HUES48 (cell line): Measurements from ENCODE around the gene SCT.

ENCODE experiments used
- H3K27ac ChIP-seq: one replicate; pipeline ENCODE4 v1.7.0; 2013; ENCODE audit warnings: low read depth, low read length, inconsistent platforms
- H3K27me3 ChIP-seq: 2 replicates; pipeline ENCODE4 v1.6.1; 2013; ENCODE audit warnings: mild to moderate bottlenecking, low read length; ENCODE audit not compliant: control insufficient read depth, insufficient read depth
- H3K36me3 ChIP-seq: 2 replicates; pipeline ENCODE4 v1.6.1; 2013; ENCODE audit warnings: low read length; ENCODE audit not compliant: control insufficient read depth, insufficient read depth
- H3K4me1 ChIP-seq: 2 replicates; pipeline ENCODE4 v1.6.1; 2013; ENCODE audit warnings: mild to moderate bottlenecking, low read length; ENCODE audit not compliant: control insufficient read depth, insufficient read depth
- H3K4me3 ChIP-seq: 2 replicates; pipeline ENCODE4 v1.5.1; 2013; ENCODE audit warnings: mild to moderate bottlenecking, low read depth, low read length
- H3K9ac ChIP-seq: 2 replicates; pipeline ENCODE4 v1.6.1; 2013; ENCODE audit warnings: mild to moderate bottlenecking, low read depth, low read length, moderate library complexity
- H3K9me3 ChIP-seq: 2 replicates; pipeline ENCODE4 v1.6.1; 2013; ENCODE audit warnings: low read length; ENCODE audit not compliant: control insufficient read depth, insufficient read depth

SCT gene

DNA sequence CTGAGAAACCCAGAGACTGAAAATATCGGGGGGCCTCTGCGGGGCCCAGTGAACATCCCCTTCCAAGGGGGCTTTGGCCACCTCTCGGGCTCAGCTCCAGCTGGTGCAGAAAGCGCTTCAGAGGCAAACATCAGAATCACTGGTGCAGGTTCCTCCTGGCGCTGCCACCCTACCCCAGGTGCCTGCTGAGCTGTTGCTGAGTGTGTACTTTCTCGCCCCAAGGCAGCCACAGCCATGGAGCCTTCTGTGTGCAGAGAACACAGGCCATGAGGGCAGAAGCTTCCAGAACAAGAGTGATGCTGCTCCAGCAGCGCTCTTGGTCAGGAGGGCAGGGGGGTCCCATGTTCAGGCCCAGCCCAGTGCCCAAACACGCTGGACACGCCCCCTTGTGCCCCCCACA, 16.4 kb upstream of the SCT start:
- Histone ChIP-seq H3K4me3 (no peak overlapping the region), H3K9me3 (no peaks in the 10 kb centered on the region), H3K4me1 (peaks cover 10% of the 10 kb centered on the region), H3K27me3 (peaks cover 25% of the 10 kb centered on the region), H3K27ac (no peak overlapping the region), H3K9ac (no peak overlapping the region), H3K36me3 (peaks cover 9% of the 10 kb centered on the region)

DNA sequence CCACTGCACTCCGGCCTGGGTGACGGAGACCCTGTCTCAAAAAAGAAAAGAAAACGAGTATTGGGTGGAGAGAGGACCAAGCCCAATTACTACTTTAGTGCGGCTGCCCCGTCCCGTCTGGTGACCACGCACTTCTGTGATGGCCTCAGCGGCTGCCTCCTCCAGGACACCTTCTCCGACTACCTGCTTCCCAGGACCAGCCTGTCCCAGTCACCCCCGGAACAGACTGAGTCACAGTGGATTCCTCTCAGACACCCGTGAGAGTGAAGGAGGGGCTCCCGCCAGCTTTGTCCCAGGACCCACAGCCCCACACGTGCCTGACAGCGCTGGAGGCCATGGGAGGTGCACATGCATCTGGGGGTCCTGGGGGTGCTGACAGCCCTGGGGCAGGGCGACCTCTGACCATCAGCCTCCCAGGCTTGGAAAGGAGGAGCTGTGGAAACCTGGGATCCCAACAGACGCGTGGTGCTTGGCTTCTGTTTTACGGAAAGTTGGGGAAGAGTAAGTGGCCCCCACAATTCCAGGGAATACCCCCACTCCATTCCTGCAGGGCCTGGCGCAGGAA, 14.9 kb upstream of the SCT start:
- Histone ChIP-seq H3K27me3 (peaks cover 39% of the 10 kb centered on the region), H3K9me3 (no peaks in the 10 kb centered on the region), H3K36me3 (peaks cover 9% of the 10 kb centered on the region), H3K27ac (no peak overlapping the region), H3K9ac (no peak overlapping the region), H3K4me3 (no peak overlapping the region), H3K4me1 (peaks cover 19% of the 10 kb centered on the region)

DNA sequence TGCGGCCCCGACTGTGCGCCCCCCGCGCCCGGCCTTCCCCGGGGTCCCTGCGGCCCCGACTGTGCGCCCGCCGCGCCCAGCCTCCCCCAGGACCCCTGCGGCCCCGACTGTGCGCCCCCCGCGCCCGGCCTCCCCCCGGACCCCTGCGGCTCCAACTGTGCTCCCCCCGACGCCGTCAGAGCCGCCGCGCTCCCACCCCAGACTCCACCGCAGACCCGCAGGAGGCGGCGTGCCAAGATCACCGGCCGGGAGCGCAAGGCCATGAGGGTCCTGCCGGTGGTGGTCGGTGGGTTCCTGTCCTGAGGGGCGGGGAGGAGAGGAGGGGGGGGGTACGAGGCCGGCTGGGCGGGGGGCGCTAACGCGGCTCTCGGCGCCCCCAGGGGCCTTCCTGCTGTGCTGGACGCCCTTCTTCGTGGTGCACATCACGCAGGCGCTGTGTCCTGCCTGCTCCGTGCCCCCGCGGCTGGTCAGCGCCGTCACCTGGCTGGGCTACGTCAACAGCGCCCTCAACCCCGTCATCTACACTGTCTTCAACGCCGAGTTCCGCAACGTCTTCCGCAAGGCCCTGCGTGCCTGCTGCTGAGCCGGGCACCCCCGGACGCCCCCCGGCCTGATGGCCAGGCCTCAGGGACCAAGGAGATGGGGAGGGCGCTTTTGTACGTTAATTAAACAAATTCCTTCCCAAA, 13.2 kb upstream of the SCT start:
- Histone ChIP-seq H3K36me3 (peaks cover 9% of the 10 kb centered on the region), H3K27me3 (peaks cover 56% of the 10 kb centered on the region), H3K27ac (no peak overlapping the region), H3K4me3 (no peak overlapping the region), H3K4me1 (peaks cover 22% of the 10 kb centered on the region), H3K9me3 (no peaks in the 10 kb centered on the region), H3K9ac (no peak overlapping the region)

DNA sequence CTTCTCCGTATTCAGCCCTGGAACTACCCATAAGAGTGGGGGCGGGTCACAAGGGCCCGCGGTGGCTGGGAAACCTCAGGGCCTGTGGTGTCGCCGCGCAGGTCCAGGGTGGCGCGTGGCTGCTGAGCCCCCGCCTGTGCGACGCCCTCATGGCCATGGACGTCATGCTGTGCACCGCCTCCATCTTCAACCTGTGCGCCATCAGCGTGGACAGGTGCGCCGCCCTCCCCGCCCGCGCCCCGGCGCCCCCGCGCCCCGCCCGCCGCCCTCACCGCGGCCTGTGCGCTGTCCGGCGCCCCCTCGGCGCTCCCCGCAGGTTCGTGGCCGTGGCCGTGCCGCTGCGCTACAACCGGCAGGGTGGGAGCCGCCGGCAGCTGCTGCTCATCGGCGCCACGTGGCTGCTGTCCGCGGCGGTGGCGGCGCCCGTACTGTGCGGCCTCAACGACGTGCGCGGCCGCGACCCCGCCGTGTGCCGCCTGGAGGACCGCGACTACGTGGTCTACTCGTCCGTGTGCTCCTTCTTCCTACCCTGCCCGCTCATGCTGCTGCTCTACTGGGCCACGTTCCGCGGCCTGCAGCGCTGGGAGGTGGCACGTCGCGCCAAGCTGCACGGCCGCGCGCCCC, 12.5 kb upstream of the SCT start:
- peaks cover 62% of the 10 kb centered on the region for H3K27me3 ChIP-seq
- peak overlapping the region; percentile 75 for H3K9ac ChIP-seq
- H3K27ac ChIP-seq: peak overlapping the region; percentile 96
- peaks cover 7% of the 10 kb centered on the region for H3K36me3 ChIP-seq
- H3K4me3 ChIP-seq: peak overlapping the region; percentile 60
- H3K4me1 ChIP-seq: peaks cover 22% of the 10 kb centered on the region
- no peaks in the 10 kb centered on the region for H3K9me3 ChIP-seq

DNA sequence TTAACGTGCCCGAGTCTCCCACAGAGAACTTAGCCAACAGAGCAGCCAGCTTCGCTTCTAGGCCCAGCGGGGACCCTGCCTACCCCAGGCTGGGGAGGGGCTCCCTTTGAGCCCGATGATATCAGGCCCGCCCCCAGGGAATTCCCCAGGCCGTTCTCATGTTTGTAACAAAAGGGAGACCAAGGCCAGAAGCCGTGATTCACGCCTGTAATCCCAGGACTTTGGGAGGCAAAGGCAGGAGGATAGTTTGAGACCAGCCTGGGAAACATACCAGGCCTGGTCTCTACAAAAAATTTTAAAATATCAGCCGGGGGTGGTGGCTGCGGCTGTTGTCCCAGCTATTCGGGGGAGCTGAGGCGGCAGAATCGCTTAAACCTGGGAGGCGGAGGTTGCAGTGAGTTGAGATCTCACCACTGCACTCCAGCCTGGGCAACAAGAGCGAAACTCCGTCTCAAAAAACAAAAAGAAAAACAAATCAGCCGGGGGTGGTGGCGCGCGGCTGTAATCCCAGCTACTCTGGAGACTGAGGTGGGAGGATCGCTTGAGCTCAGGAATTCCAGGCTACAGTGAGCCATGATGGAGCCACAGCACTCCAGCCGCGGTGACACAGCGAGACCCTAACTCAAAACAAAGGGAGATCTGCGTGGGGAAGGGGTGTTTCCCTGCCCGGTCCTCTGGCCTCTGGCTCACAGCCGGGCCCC, 11.8 kb upstream of the SCT start:
- peak overlapping the region; percentile 60 for H3K4me3 ChIP-seq
- H3K9ac ChIP-seq: peak overlapping the region; percentile 75
- peaks cover 62% of the 10 kb centered on the region for H3K27me3 ChIP-seq
- H3K9me3 ChIP-seq: no peaks in the 10 kb centered on the region
- peaks cover 22% of the 10 kb centered on the region for H3K4me1 ChIP-seq
- H3K36me3 ChIP-seq: peaks cover under 1% of the 10 kb centered on the region; the same call in 1 of the 2 replicates
- H3K27ac ChIP-seq: peak overlapping the region; percentile 96

DNA sequence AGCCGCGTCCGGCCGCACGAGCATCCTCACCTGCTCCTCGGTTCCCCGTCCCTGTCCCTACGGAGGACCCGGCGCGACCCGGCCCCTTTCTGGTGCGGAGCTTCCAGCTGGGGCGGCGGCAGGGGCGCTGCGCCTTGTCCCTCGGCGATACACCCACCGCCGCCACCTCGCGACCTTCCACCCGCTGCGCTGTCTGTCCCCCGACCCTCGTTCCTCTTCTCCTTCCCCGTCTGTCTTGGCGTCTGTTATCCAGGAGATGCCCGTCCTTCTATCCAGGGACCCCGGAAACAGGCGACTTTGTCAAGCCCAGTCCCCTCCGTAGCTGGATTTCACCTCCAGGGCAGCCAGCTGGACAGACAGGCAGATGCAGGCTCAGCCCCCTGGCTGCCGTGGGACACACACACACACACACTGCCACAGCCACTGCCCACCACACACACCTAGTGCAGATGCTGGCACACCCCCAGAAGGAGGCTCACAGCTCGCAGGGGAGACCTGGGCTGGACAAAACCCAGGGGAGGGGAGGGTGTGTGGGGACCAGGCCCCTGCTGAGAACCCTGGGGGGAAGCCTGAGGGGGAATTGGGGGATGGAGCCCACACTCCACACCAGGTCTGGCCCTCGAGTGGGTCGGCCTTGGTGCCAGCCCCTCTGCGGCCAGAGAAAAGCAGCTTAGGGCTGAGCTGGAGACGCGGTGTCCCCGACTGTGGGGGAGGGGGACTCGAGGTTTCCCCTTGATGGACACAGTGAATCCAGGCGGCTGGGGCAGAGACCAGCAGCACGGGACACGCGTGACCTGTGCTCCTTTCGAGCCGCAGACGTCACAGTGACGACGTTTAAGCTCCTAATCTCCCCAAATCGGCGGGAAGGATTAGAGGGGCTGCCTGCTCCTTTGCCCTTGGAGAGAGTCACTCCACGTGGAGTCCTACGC, 10.9 kb upstream of the SCT start:
- Histone ChIP-seq H3K9me3 (no peaks in the 10 kb centered on the region), H3K4me1 (peaks cover 22% of the 10 kb centered on the region), H3K36me3 (no peaks in the 10 kb centered on the region), H3K9ac (peak overlapping the region; percentile 20; the same call in 1 of the 2 replicates), H3K27me3 (peaks cover 62% of the 10 kb centered on the region), H3K27ac (peak overlapping the region; percentile 96), H3K4me3 (peak overlapping the region; percentile 60)

DNA sequence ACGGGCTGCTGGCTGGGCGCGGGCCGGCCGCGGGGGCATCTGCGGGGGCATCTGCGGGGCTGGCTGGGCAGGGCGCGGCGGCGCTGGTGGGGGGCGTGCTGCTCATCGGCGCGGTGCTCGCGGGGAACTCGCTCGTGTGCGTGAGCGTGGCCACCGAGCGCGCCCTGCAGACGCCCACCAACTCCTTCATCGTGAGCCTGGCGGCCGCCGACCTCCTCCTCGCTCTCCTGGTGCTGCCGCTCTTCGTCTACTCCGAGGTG, 10.3 kb upstream of the SCT start:
- Histone ChIP-seq H3K9ac (no peak overlapping the region; the same call in 1 of the 2 replicates), H3K4me1 (peaks cover 22% of the 10 kb centered on the region), H3K27ac (no peak overlapping the region), H3K27me3 (peaks cover 62% of the 10 kb centered on the region), H3K4me3 (peak overlapping the region; percentile 60), H3K9me3 (no peaks in the 10 kb centered on the region), H3K36me3 (no peaks in the 10 kb centered on the region)

DNA sequence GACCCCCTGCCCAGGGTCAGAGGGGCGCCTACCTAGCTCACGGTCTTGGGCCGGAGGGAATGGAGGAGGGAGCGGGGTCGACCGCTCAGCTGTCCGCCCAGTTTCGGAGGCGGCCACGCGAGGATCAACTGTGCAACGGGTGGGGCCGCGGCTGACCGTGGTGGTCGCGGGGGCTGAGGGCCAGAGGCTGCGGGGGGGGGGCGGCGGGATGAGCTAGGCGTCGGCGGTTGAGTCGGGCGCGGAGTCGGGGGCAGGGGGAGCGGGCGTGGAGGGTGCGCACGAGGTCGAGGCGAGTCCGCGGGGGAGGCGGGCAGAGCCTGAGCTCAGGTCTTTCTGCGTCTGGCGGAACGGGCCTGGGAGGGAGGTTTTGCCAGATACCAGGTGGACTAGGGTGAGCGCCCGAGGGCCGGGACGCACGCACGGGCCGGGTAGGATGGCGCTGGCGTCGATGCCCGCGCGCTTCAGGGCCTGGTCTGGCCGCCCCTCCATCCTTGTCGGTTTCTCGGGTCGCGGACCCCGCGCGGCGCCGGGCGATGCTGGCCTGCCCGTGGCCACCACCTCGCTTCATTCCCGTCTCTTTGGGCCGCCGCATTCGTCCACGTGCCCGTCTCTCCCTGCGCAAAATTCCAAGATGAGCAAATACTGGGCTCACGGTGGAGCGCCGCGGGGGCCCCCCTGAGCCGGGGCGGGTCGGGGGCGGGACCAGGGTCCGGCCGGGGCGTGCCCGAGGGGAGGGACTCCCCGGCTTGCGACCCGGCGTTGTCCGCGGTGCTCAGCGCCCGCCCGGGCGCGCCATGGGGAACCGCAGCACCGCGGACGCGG, 9.7 kb upstream of the SCT start, which contains the start of gene DRD4:
TSS of gene DRD4 (plus strand) at position 759 of the 822 bp plus-strand sequence. CDS start at position 795, 36 bp downstream.
- no peak within 1 kb of the TSS; the same call in none of the 2 replicates for H3K9ac ChIP-seq
- peak within 1 kb of the TSS; percentile 96 for H3K27ac ChIP-seq
- no peaks in the 10 kb centered on the region for H3K36me3 ChIP-seq
- peaks cover 22% of the 10 kb centered on the region for H3K4me1 ChIP-seq
- peaks cover 62% of the 10 kb centered on the region for H3K27me3 ChIP-seq
- peak within 1 kb of the TSS; percentile 60 for H3K4me3 ChIP-seq
- no peaks in the 10 kb centered on the region for H3K9me3 ChIP-seq

DNA sequence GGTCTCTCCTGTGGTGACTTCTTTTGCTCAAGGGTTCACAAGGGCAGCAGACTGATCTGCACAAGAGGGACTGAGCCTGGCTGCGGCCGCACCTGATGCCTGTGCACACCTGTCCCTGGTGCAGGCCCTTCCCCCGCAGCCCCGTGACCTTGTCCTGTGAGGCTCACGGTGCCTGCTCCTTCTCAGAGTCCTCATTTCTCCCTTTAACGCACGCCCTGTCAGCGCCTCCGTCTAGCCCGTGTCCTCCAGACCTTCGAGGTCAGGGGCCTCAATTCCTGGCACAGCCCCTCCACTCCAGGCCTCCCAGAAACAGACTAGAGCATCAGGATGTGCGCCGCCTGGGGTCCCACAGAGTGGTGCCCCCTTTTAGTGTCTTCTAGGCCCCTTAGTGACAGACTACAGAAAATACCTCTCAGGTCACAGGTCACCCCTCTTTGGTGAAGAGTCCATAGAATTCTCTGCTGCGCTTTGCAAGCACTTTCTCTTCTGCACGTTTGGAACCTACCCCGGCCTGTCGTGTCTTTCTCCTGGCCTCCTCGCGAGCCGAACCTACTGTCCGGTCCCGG, 9.0 kb upstream of the SCT start:
- H3K27ac ChIP-seq: no peak overlapping the region
- H3K9ac ChIP-seq: no peak overlapping the region
- H3K27me3 ChIP-seq: peaks cover 61% of the 10 kb centered on the region
- peak overlapping the region; percentile 60; the same call in 1 of the 2 replicates for H3K4me3 ChIP-seq
- H3K4me1 ChIP-seq: peaks cover 22% of the 10 kb centered on the region
- no peaks in the 10 kb centered on the region for H3K9me3 ChIP-seq
- no peaks in the 10 kb centered on the region for H3K36me3 ChIP-seq
